B cell (primary cell): ENCODE measurements around the gene C2orf92. TPM values are rescaled to one million over a fixed set of nuclear protein-coding genes. Genes with fewer than 3 reads are reported as not detected.

Experiments
- ATAC-seq: fragments of 200-7000 bp; cut with Tn5 transposase; one replicate; pipeline ENCODE4 v1.10.0; 2021; ENCODE audit warnings: low read depth, mild to moderate bottlenecking, moderate number of reproducible peaks, moderate library complexity
- CTCF ChIA-PET: fragments of 350-600 bp; sonication (Branson Sonifier 250); formaldehyde crosslinking; loops from one replicate; lab custom pipeline; 2021; ENCODE audit warnings: antibody characterized with exemption, inconsistent platforms; lab: Charles Lee
- POLR2A ChIA-PET: fragments of 350-600 bp; sonication (Branson Sonifier 250); formaldehyde crosslinking; loops from one replicate; lab custom pipeline; 2021; ENCODE audit warnings: antibody characterized with exemption; lab: Charles Lee
- DNase-seq: peaks from one replicate; pipeline ENCODE4 v3.0.0; 2013
- H2AFZ ChIP-seq: 2 replicates; pipeline ENCODE4 v1.6.1; 2012; ENCODE audit warnings: mild to moderate bottlenecking, low read depth, low read length; ENCODE audit not compliant: insufficient read depth, poor library complexity, severe bottlenecking
- H3K27ac ChIP-seq, 2 donors: 1 replicate in 1 of 2; 2 replicates in 1 of 2; pipeline ENCODE4 v1.5.1; 2012 to 2013; ENCODE audit warnings: low read length in 2 of 2, mild to moderate bottlenecking in 2 of 2, moderate library complexity in 1 of 2
- H3K27me3 ChIP-seq, 4 experiments: fragments of 200-600 bp in 1 of 4; sonication (generic) in 1 of 4; replicated peaks in 1 of 4; 1 replicate in 2 of 4; 2 replicates in 2 of 4; pipeline versions ENCODE4 v1.6.1 to v1.7.0; 2013 to 2016; ENCODE audit warnings: low read length in 3 of 4, mild to moderate bottlenecking in 2 of 4, mixed read lengths in 1 of 4, moderate library complexity in 1 of 4; ENCODE audit not compliant: insufficient read depth in 4 of 4, control insufficient read depth in 3 of 4; ENCODE audit errors: control extremely low read depth in 1 of 4
- H3K36me3 ChIP-seq, 2 experiments: replicated peaks in 1 of 2; 1 replicate in 1 of 2; 2 replicates in 1 of 2; pipeline versions ENCODE4 v1.6.1 to v1.7.1; 2013; ENCODE audit warnings: low read length in 1 of 2; ENCODE audit not compliant: insufficient read depth in 2 of 2, control insufficient read depth in 1 of 2; ENCODE audit errors: control extremely low read depth in 1 of 2, extremely low read depth in 1 of 2
- H3K4me1 ChIP-seq, 2 donors: fragments of 200-600 bp in 1 of 2; sonication (generic) in 1 of 2; 1 replicate in 1 of 2; 2 replicates in 1 of 2; pipeline versions ENCODE4 v1.5.1 to v1.6.1; 2013 to 2017; ENCODE audit warnings: low read length in 2 of 2; ENCODE audit not compliant: control insufficient read depth in 2 of 2, insufficient read depth in 2 of 2
- H3K4me2 ChIP-seq: replicated peaks from 2 replicates; pipeline ENCODE3; 2012; ENCODE audit warnings: mild to moderate bottlenecking, low read depth, low read length; ENCODE audit not compliant: poor library complexity, severe bottlenecking
- H3K4me3 ChIP-seq, 5 experiments: fragments of 200-600 bp in 1 of 5; sonication (generic) in 1 of 5; 1 replicate in 3 of 5; 2 replicates in 2 of 5; pipeline versions ENCODE4 v1.5.1 to v1.7.0; 2011 to 2016; ENCODE audit warnings: low read length in 4 of 5, mild to moderate bottlenecking in 4 of 5, low read depth in 2 of 5, control low read depth in 1 of 5, moderate library complexity in 1 of 5; ENCODE audit not compliant: insufficient read depth in 1 of 5; ENCODE audit errors: control extremely low read depth in 1 of 5, extremely low read depth in 1 of 5
- H3K79me2 ChIP-seq: fragments of 200-600 bp; sonication (generic); one replicate; pipeline ENCODE4 v1.6.0; 2016; ENCODE audit warnings: low read length; ENCODE audit not compliant: control insufficient read depth, insufficient read depth
- H3K9ac ChIP-seq: fragments of 200-600 bp; sonication (generic); 2 replicates; pipeline ENCODE4 v1.6.1; 2017; ENCODE audit warnings: mild to moderate bottlenecking, low read length, moderate library complexity
- H3K9me3 ChIP-seq, 3 donors: one replicate each; pipeline versions ENCODE4 v1.6.1 to v1.7.1; 2013; ENCODE audit warnings: low read length in 2 of 3; ENCODE audit not compliant: control insufficient read depth in 2 of 3, insufficient read depth in 1 of 3; ENCODE audit errors: control extremely low read depth in 1 of 3
- H4K20me1 ChIP-seq: 2 replicates; pipeline ENCODE4 v1.6.0; 2012; ENCODE audit warnings: mild to moderate bottlenecking, low read length; ENCODE audit not compliant: insufficient read depth, control insufficient read depth, poor library complexity, severe bottlenecking
- H3K27ac Mint-ChIP-seq: one replicate; pipeline ENCODE4 v1.8.0; 2021; ENCODE audit warnings: mixed read lengths
- H3K27me3 Mint-ChIP-seq: one replicate; pipeline ENCODE4 v1.8.0; 2021; ENCODE audit warnings: mixed read lengths
- H3K4me1 Mint-ChIP-seq: one replicate; pipeline ENCODE4 v1.8.0; 2021; ENCODE audit warnings: mixed read lengths
- H3K4me3 Mint-ChIP-seq: one replicate; pipeline ENCODE4 v1.8.0; 2021; ENCODE audit warnings: mixed read lengths
- H3K9me3 Mint-ChIP-seq: one replicate; pipeline ENCODE4 v1.8.0; 2022; ENCODE audit warnings: mixed read lengths; ENCODE audit not compliant: insufficient read depth
- EZH2 ChIP-seq: IDR thresholded peaks from 2 replicates; pipeline ENCODE4 v1.6.1; 2012; ENCODE audit warnings: borderline replicate concordance, low read depth, mild to moderate bottlenecking, moderate library complexity, low read length; ENCODE audit not compliant: insufficient read depth, poor library complexity, severe bottlenecking
- WGBS: methylation state at CpG from one replicate; pipeline ENCODE4 v1.1.5; 2013; ENCODE audit warnings: missing lambda C conversion rate; ENCODE audit not compliant: insufficient coverage; 5-methylcytosine and 5-hydroxymethylcytosine counted together
- intact Hi-C: fragments of 100-400 bp; cut with micrococcal nuclease; formaldehyde crosslinking; loops from one replicate; pipeline ENCODE4 v1.10.0; 2022
- polyA plus RNA-seq: library from polyadenylated mRNA; depleted of rRNA; stranded (reverse); fragments of >200 nt; gene quantifications from 2 replicates; pipeline ENCODE4 v1.2.3, GENCODE V29; 2012
- total RNA-seq, 2 donors: library from RNA; stranded (reverse); fragments of 120-200 nt in 1 of 2; gene quantifications; 1 replicate in 1 of 2; 2 replicates in 1 of 2; pipeline versions ENCODE4 v1.2.3 to v1.2.4, GENCODE V29; 2013 to 2022
- TF ChIP-seq, protein P1 (sequence below): fragments of 200-600 bp; IDR thresholded peaks from one replicate; pipeline ENCODE4 v1.8.0; 2022; ENCODE audit warnings: antibody characterized with exemption, mild to moderate bottlenecking

The C2orf92 gene
- total and polyA plus RNA-seq, 2 donors (not counting 1 experiment from before 2014, with no cell fraction given), result 15.3 to 18.9 TPM

GRCh38 chr2:97716695-97717612, 47.4 kb downstream of the C2orf92 start:
- H3K4me2 ChIP-seq, result no peak overlapping the region
- no peak overlapping the region for H3K9ac ChIP-seq
- ATAC-seq (no peak), DNase-seq (no peak)
- no peak overlapping the region for H3K27ac ChIP-seq
- H2AFZ ChIP-seq, result no peak overlapping the region
- no peaks in the 10 kb centered on the region for H4K20me1 ChIP-seq
- H3K9me3 ChIP-seq, result peaks cover 0 to 15% (median 0%) of the 10 kb centered on the region in 3 donors
- 95% methylated on average over 21 of the region's 21 CpGs for WGBS
- Mint-ChIP-seq H3K27me3 (no peaks in the 10 kb centered on the region), H3K9me3 (no peaks in the 10 kb centered on the region), H3K4me3 (no peak overlapping the region), H3K27ac (peak overlapping the region; percentile 80), H3K4me1 (peaks cover 39% of the 10 kb centered on the region)
- no peaks in the 10 kb centered on the region for H3K36me3 ChIP-seq
- no peaks in the 10 kb centered on the region for H3K27me3 ChIP-seq
- ChIA-PET POLR2A (no interaction called here), CTCF (interaction anchor here (0.5 to 1.5 kb wide), 3 partner anchors 11 to 668 kb away, joined by 3 to 6 read pairs (median 4); no protein-coding TSS in a partner anchor)
- TF ChIP-seq EZH2, result no peak
- TF ChIP-seq, protein P1, sequence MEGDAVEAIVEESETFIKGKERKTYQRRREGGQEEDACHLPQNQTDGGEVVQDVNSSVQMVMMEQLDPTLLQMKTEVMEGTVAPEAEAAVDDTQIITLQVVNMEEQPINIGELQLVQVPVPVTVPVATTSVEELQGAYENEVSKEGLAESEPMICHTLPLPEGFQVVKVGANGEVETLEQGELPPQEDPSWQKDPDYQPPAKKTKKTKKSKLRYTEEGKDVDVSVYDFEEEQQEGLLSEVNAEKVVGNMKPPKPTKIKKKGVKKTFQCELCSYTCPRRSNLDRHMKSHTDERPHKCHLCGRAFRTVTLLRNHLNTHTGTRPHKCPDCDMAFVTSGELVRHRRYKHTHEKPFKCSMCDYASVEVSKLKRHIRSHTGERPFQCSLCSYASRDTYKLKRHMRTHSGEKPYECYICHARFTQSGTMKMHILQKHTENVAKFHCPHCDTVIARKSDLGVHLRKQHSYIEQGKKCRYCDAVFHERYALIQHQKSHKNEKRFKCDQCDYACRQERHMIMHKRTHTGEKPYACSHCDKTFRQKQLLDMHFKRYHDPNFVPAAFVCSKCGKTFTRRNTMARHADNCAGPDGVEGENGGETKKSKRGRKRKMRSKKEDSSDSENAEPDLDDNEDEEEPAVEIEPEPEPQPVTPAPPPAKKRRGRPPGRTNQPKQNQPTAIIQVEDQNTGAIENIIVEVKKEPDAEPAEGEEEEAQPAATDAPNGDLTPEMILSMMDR, result no peak
- no peak overlapping the region for H3K4me3 ChIP-seq
- intact Hi-C loops, result no loop called here
- peaks cover 31 to 32% of the 10 kb centered on the region in 2 donors for H3K4me1 ChIP-seq
- H3K79me2 ChIP-seq, result peaks cover 14% of the 10 kb centered on the region

DNA sequence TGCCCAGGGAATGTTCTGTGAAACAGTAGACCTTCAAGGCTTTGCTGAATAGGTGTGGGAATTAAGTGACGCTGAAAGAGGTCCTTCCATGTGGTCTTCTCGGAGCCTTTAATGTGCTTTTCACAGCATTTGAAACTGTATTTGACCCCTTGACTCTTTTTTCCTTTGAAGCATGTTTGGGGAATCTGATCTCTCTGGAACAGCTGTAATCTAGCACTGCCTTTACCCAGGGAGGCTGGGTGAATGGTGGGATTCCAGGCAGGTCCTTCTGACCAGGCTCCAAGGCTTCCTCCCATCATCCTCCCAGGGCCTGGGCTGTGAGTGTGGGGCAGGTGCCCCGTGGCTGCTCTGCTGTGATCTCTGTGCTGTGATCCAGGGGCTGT, 48.1 kb downstream of the C2orf92 start:
- ATAC-seq, result no peak
- intact Hi-C loops, result no loop called here
- Mint-ChIP-seq H3K27me3 (no peaks in the 10 kb centered on the region), H3K4me3 (peak overlapping the region; percentile 29), H3K4me1 (peaks cover 39% of the 10 kb centered on the region), H3K27ac (peak overlapping the region; percentile 67), H3K9me3 (no peaks in the 10 kb centered on the region)
- Histone ChIP-seq H3K36me3 (no peaks in the 10 kb centered on the region), H3K9ac (no peak overlapping the region), H3K27ac (peak overlapping the region in 1 of 2 donors; percentile 60), H3K9me3 (peaks cover 0 to 15% (median 0%) of the 10 kb centered on the region in 3 donors), H3K4me1 (peaks cover 31 to 32% of the 10 kb centered on the region in 2 donors), H3K4me2 (peak overlapping the region; percentile 73), H3K79me2 (peaks cover 14% of the 10 kb centered on the region), H2AFZ (peak overlapping the region; percentile 90), H4K20me1 (no peaks in the 10 kb centered on the region), H3K4me3 (no peak overlapping the region), H3K27me3 (no peaks in the 10 kb centered on the region)
- TF ChIP-seq EZH2, result no peak
- TF ChIP-seq, protein P1, result no peak
- no peak for DNase-seq
- 100% methylated on average over 2 of the region's 3 CpGs for WGBS
- ChIA-PET CTCF (interaction anchor here (0.5 to 1.5 kb wide), 4 partner anchors 10 to 668 kb away, joined by 3 to 12 read pairs (median 5); no protein-coding TSS in a partner anchor), POLR2A (no interaction called here)
